Measurements from ENCODE around the gene GJC1.
A peak's percentile ranks its signal among the peaks of the same experiment; 100 is the strongest.

Gene GJC1

GRCh38 chr17:44829523-44830358, at the start of gene GJC1:
GJC1 (minus strand) TSS chr17:44830287; CDS start chr17:44805817, 24,470 bp downstream.
- peak; percentile 34 for DNase-seq

- DNase-seq = no peak
These were observed 49.3 kb upstream of the GJC1 start for GRCh38 chr17:44879376-44879775.

DNA sequence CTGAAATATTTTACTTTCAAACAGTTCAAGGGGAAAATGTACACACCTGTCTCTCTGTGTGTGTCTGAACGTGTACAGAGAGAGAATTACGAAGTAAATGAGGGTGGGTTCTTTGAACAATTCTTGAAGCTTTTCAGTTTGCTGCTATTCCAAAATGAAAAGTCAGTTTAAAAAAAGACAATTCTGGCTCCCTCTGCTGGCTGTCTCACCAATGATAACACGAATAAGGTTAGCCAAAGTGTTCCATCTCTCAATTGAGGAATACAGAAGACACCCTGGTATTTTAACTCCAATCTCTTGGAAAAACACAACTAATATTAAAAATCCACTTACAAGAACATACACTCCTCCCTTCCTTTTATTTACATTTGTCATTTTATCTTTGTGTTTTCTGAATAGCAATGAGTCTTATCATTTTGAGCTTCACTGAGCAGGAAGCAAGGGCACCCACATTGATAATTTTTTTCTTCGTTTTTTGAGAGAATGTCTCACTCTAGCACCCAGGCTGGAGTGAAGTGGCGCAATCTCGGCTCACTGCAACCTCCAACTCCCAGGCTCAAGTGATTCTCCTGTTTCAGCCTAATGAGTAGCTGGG, 48.6 kb upstream of the GJC1 start:
- peak; percentile 4 for DNase-seq

GRCh38 chr17:44877121-44877520, 47.0 kb upstream of the GJC1 start:
- no peak for DNase-seq

- no peak for DNase-seq
These were observed 45.7 kb upstream of the GJC1 start for GRCh38 chr17:44875761-44876160.

- no peak for DNase-seq
These were observed 42.2 kb upstream of the GJC1 start for GRCh38 chr17:44872131-44872768.

DNA sequence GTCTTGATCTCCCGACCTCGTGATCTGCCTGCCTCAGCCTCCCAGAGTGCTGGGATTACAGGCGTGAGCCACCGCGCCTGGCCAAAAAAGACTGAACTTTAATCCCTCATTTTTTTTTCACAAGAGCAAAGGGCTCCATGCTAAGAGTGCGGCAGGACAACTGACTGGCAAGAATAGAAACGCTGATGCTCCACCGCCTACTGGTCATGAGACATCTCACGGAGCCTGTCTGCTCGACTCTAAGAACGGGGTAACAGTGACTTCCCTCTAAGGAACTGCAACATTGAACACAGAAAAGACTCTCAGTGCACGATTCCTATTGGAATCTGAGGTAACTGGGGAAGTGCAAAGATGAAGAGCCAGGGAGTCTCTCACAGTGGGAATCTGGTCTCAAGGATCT, 41.5 kb upstream of the GJC1 start:
- no peak for DNase-seq

DNA sequence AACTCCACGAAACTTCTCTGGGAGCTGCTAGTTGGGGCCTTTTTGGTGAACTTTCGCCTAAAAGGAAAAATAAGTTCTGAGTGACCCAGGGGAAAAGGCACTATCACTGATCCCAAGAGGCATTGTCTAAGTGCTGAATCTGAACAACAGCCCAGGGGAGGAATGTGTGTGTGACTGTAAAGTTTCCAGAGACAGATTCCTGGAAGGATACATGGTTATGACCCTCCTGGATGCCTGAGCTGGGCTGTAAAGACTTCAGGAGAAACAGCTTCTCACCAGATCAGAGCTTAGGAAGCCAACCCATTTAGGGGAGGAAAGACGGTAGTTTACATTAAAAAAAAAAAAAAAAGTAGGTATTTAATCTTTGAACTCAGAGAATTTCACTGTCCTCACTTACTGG, 37.8 kb upstream of the GJC1 start:
- DNase-seq = no peak

GRCh38 chr17:44865931-44866330, 35.8 kb upstream of the GJC1 start:
- DNase-seq = no peak

- DNase-seq = peak; percentile 79
These were observed 35.2 kb upstream of the GJC1 start for GRCh38 chr17:44865231-44865660.

DNA sequence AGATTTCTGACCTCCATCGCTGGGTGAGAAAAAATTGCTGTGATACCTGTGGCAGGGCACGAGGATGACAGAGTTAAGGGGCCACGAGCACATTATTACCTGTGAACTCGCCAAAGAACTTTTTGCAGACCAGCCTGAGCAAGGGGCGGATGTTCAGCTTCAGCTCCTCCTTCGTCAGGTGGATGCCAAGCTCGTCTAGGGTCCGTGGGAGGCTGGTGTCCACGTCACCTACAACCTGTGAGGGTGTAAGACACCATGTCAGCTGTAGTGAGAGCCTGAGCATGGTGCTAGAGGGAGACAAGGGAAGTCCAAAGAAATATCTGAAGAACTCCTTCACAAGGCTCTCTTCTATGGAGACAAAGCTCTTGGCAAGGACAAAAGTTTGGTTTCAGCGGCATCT, 34.7 kb upstream of the GJC1 start:
- DNase-seq = no peak

DNA sequence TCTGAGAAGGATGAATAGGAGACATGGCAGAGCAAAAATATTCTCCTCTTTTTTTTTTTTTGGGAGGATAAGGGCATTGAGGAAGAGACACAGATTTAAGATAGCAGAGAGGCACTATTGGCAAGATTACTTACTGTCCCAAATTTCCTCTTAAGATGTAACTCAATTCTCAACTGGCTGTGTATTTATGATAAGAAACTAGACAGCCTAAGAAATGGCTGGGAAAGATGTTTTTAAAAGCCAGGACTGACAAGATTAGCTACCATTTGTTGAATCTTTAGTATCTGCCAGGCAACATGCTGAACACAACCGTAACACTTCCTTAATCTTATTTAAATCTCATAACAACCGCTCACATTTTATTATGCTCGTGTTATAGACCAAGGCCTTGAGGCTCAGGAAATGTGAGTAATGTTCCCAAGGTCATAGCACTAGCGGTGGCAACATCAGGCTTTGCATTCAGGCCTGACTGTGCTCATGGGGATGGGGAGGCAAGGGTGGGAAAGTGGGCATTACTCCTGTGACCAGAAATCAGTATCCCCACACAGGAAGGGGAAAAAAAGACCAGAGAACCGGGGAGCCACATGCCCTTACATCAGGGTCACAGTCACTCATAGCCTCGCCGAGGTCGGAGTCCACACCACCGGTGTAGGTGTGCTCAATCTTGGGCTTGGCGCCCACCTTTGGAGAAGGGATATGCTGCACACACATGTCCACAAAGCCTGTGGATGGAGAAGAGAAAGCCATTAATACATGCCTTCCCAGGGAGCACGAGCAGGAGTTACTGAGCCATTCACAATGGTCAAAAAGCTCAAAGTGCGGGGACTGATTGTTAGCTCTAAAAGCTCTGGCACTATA, 33.2 kb upstream of the GJC1 start:
- no peak for DNase-seq

DNA sequence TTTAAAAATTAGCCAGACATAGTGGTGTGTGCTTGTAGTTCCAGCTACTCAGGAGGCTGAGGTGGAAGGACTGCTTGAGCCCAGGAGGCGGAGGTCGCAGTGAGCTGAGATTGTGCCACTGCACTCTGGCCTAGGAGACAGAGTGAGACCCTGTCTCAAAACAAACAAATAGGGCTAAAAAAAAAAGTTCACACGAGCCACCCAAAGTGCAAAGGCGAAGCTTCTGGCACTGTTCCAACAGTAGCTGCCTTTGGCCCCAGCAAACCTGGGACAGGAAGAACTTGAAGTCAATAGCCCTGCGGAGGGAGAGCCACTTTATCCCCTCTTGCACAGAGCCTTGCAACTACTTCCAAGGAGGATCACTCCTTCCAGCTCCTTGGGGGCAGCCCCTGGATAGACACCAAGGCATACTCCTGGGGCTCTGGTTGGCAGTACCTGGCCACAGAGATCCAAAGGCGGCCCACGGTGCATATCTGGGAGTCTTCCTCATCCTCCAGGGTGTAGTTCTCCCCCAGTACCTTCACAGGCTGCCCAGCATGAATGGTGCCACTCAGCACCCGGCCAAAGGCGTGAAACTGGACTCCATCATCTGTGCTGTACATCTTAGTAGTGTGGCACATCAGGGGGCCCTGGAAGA, 32.3 kb upstream of the GJC1 start:
- DNase-seq = no peak

- no peak for DNase-seq
These were observed 29.6 kb upstream of the GJC1 start for GRCh38 chr17:44859701-44860100.

GRCh38 chr17:44854192-44854591, 24.1 kb upstream of the GJC1 start:
- no peak for DNase-seq

- no peak for DNase-seq
These were observed 20.5 kb upstream of the GJC1 start for GRCh38 chr17:44850612-44851011.

DNA sequence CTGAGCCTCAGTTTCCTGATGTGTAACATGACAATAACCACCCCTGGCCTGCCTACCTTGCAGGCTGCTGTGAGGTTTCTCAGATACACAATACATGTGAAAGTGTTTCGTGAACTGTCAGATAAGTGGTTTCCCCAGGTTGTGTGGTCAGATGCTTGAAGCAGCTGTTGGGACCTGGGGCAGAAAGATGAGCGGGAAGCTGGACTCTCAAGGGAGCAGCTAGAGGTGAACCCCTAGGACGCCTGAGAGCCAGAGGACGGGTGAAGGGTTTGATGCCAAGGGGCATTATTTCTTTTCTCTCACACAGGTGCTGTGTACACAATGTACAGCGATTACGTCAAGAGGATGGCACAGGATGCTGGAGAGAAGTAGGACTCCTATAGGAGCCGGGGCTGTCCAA, 19.9 kb upstream of the GJC1 start:
- no peak for DNase-seq

DNA sequence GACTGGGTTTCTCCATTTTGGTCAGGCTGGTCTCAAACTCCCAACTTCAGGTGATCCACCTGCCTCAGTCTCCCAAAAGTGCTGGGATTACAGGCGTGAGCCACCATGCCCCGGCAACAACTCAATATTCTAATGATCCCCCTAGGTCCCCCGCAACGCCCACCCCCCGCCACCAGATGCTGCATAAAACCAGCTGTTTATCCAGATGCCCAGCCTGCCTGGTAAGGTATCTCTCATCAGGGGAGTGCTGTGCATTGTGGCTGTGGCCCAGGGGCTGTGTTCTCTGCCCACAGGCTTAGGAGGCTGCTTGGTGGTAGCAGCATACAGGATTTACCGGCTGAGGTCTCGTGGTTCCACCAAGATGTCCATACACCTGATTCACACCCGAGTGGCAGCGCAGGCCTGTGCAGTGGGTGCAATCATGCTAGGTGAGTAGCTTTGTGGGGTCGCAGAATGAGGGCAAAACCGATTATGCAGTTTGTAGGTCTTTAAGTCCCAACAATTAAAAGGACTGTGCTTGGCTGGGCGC, 18.9 kb upstream of the GJC1 start:
- DNase-seq = no peak

GRCh38 chr17:44848257-44848795, 18.2 kb upstream of the GJC1 start:
- DNase-seq = no peak

DNA sequence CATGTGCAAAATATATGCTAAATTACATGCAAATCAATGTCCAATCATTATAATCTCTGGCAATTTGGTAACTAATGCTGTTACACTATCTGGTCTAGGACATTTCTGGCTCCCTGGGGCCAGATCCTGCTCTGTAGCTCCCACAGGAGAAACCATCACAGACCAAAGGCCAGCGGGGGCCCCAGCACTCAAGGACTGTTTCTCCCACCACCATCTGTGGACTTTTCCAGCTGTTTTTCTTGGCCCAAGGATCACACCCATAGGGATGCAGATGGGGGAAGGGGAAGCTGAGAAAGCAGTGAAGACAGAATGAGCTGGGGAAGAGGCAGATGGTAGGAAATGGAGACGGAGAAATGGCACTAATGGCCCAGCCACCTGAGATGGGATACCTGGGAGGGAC, 17.5 kb upstream of the GJC1 start, which contains the start of gene HIGD1B:
Gene HIGD1B (plus strand): TSS at position 298 of the 400 bp plus-strand sequence. CDS start 270 bp downstream, outside the sequence.
- DNase-seq = no peak

DNA sequence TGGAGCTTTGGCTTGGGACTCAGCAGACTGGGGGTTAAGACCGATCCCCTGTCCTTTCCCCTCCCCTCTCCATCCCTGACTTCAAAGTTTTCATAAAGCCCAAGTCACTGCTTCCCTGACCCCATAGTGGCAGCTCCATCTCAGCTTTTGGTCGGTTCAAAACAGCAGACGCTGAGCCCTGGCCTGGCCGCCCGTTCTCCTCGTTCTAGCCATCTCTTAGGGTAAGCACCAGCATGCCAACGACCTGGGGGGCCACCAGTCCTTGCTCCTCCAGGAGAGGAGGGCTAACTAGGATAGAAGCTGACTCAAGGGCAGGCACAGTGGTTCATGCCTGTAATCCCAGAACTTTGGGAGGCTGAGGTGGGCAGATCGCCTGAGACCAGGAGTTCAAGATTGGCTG, 16.1 kb upstream of the GJC1 start:
- DNase-seq = no peak

- DNase-seq = no peak
These were observed 14.3 kb upstream of the GJC1 start for GRCh38 chr17:44844390-44844830.
